ENCODE data around the gene FBXO38. TPM values are rescaled to one million over a fixed set of nuclear protein-coding genes. Genes with fewer than 3 reads are reported as not detected.

FBXO38 gene
- total RNA-seq, 1 experiment from 2014 or later, result 36.3 TPM

DNA sequence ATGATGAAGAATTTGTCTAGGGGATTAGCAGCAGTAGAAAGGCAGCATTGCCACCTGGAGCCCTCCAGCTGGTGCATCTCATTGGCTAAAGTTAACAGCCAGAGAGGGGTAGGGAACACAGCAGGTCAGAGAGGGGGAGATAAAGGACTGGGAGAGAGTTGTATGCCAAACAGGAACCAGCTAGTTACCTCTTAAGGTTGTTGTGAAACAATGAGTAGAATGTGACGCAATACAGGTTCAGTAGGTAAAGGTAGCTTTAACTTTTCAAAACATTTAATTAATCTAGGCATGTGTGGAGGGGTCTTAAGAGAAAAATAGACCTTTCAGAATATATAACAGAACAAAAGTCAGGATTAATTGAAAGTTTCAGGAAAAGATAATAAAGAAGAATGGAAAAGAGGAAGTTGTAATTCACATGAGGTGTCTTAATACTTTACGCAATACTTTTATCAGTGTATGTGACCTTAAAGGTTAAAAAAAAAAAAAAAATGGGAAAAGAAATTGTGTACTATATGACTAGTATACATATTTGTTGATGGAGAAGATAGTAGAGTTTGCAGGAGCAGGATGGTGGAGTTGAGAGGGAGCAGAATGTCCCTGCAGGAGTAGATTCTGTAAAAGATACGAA lies 14.3 kb downstream of the FBXO38 start:
- H3K4me2 ChIP-seq (ENCODE audit: low read length), result no peak overlapping the region
- H3K4me1 ChIP-seq (ENCODE audit: control insufficient read depth in 1 of 2, insufficient read depth in 2 of 2, low read length in 2 of 2), result no peaks in the 10 kb centered on the region
- H4K20me1 ChIP-seq (ENCODE audit: insufficient read depth), result 0 out of 2 replicates have a peak, but pooled peaks cover 6% of the 10 kb centered on the region
- TF ChIP-seq ATF3 (IDR thresholded peaks at IDR 0.05) (no peak), CEBPB (IDR thresholded peaks at IDR 0.05; ENCODE audit: low read depth) (peak; percentile 55; the same call in 1 of the 2 replicates)
- H3K36me3 ChIP-seq (ENCODE audit: control insufficient read depth in 1 of 2, insufficient read depth in 2 of 2, low read length in 2 of 2), result peaks cover 16 to 27% of the 10 kb centered on the region in 2 experiments; a peak in 3 of 4 replicates
- H3K79me2 ChIP-seq (ENCODE audit: insufficient read depth, low read length), result peaks cover 19% of the 10 kb centered on the region
- no peak overlapping the region for H2AFZ ChIP-seq (ENCODE audit: low read depth, low read length, poor library complexity, severe bottlenecking)
- ChIA-PET RAD21 (ENCODE audit: low non-redundant PET in 1 of 2, low total read pairs in 2 of 2, uncharacterized antibody in 2 of 2, unreplicated experiment in 2 of 2) (no interaction called here), POLR2A (no interaction called here), CTCF (interaction anchor here (0.8 to 1.4 kb wide), 5 partner anchors 11 to 333 kb away, joined by 3 to 6 read pairs (median 4); no protein-coding TSS in a partner anchor)
- no peak overlapping the region for H3K27ac ChIP-seq (ENCODE audit: low read depth, low read length)
- H3K9ac ChIP-seq (ENCODE audit: low read length), result no peak overlapping the region
- no peaks in the 10 kb centered on the region for H3K27me3 ChIP-seq (ENCODE audit: insufficient read depth, low read length)
- H3K9me3 ChIP-seq (ENCODE audit: control insufficient read depth in 1 of 2, insufficient read depth in 1 of 2, low read depth in 1 of 2, low read length in 2 of 2), result no peaks in the 10 kb centered on the region
- intact Hi-C loops (cut with micrococcal nuclease), result no loop called here
- no peaks in the 10 kb centered on the region for H3K9me2 ChIP-seq (ENCODE audit: insufficient read depth)
- no peak overlapping the region for H3K4me3 ChIP-seq (replicated peaks in 1 of 2; ENCODE audit: low read depth in 1 of 2, low read length in 2 of 2)
- DNase-seq (ENCODE audit: low read depth, low spot score), result no peak
- no peak for ATAC-seq
- no TSS peak for BruUV-seq (replicated peaks)

DNA sequence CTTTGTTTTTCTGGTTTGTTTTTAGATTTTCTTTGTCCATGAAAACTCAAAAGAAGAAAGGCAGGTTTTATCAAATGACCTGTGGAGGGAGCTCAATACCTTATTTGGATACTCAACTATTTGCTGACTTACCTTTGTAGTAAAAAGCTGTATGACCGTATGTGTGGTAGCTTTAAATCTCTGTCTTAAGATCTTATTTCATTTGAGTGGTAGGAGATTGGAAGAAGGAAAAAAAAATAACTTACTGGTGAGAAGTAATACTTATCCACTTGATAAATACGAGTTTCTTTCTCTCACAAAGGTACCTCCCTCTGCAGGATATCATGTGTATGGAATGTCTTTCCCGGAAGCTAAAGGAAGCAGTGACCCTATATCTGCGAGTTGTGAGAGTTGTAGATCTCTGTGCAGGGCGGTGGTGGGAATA lies 15.0 kb downstream of the FBXO38 start:
- H3K4me1 ChIP-seq (ENCODE audit: control insufficient read depth in 1 of 2, insufficient read depth in 2 of 2, low read length in 2 of 2), result no peaks in the 10 kb centered on the region
- no peak overlapping the region for H3K9ac ChIP-seq (ENCODE audit: low read length)
- H3K36me3 ChIP-seq (ENCODE audit: control insufficient read depth in 1 of 2, insufficient read depth in 2 of 2, low read length in 2 of 2), result peaks cover 16 to 30% of the 10 kb centered on the region in 2 experiments; a peak in 3 of 4 replicates
- no peak for TF ChIP-seq EZH2 (IDR thresholded peaks at IDR 0.05)
- TF ChIP-seq, protein P1, sequence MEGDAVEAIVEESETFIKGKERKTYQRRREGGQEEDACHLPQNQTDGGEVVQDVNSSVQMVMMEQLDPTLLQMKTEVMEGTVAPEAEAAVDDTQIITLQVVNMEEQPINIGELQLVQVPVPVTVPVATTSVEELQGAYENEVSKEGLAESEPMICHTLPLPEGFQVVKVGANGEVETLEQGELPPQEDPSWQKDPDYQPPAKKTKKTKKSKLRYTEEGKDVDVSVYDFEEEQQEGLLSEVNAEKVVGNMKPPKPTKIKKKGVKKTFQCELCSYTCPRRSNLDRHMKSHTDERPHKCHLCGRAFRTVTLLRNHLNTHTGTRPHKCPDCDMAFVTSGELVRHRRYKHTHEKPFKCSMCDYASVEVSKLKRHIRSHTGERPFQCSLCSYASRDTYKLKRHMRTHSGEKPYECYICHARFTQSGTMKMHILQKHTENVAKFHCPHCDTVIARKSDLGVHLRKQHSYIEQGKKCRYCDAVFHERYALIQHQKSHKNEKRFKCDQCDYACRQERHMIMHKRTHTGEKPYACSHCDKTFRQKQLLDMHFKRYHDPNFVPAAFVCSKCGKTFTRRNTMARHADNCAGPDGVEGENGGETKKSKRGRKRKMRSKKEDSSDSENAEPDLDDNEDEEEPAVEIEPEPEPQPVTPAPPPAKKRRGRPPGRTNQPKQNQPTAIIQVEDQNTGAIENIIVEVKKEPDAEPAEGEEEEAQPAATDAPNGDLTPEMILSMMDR (IDR thresholded peaks at IDR 0.05 in 2 of 3, conservative IDR thresholded peaks at IDR 0.05 in 1 of 3; ENCODE audit: borderline replicate concordance in 1 of 3, insufficient read depth in 1 of 3, low read depth in 2 of 3, low read length in 2 of 3), result peak in 1 of 3 experiments; percentile 12; a peak in 1 of 6 replicates
- ChIA-PET RAD21 (ENCODE audit: low non-redundant PET in 1 of 2, low total read pairs in 2 of 2, uncharacterized antibody in 2 of 2, unreplicated experiment in 2 of 2) (no interaction called here), CTCF (interaction anchor here (0.8 to 1.4 kb wide), 5 partner anchors 11 to 332 kb away, joined by 3 to 6 read pairs (median 4); no protein-coding TSS in a partner anchor), POLR2A (no interaction called here)
- ATAC-seq, result no peak
- H2AFZ ChIP-seq (ENCODE audit: low read depth, low read length, poor library complexity, severe bottlenecking), result no peak overlapping the region
- intact Hi-C loops (cut with micrococcal nuclease), result no loop called here
- no peak overlapping the region for H3K4me3 ChIP-seq (replicated peaks in 1 of 2; ENCODE audit: low read depth in 1 of 2, low read length in 2 of 2)
- peaks cover 12% of the 10 kb centered on the region for H3K79me2 ChIP-seq (ENCODE audit: insufficient read depth, low read length)
- no peaks in the 10 kb centered on the region for H3K9me3 ChIP-seq (ENCODE audit: control insufficient read depth in 1 of 2, insufficient read depth in 1 of 2, low read depth in 1 of 2, low read length in 2 of 2)
- no peaks in the 10 kb centered on the region for H3K27me3 ChIP-seq (ENCODE audit: insufficient read depth, low read length)
- 0 out of 2 replicates have a peak, but pooled peaks cover 6% of the 10 kb centered on the region for H4K20me1 ChIP-seq (ENCODE audit: insufficient read depth)
- no peaks in the 10 kb centered on the region for H3K9me2 ChIP-seq (ENCODE audit: insufficient read depth)
- no peak overlapping the region for H3K4me2 ChIP-seq (ENCODE audit: low read length)
- no TSS peak for BruUV-seq (replicated peaks)
- DNase-seq (ENCODE audit: low read depth, low spot score), result no peak
- no peak overlapping the region for H3K27ac ChIP-seq (ENCODE audit: low read depth, low read length)

Data from HCT116 (cell line).